ENCODE data around the gene MVP. TPM values are rescaled to one million over a fixed set of nuclear protein-coding genes. Genes with fewer than 3 reads are reported as not detected.

The MVP gene
- total and polyA plus RNA-seq, 12 donors: 73.9 to 492 (median 336) TPM

DNA sequence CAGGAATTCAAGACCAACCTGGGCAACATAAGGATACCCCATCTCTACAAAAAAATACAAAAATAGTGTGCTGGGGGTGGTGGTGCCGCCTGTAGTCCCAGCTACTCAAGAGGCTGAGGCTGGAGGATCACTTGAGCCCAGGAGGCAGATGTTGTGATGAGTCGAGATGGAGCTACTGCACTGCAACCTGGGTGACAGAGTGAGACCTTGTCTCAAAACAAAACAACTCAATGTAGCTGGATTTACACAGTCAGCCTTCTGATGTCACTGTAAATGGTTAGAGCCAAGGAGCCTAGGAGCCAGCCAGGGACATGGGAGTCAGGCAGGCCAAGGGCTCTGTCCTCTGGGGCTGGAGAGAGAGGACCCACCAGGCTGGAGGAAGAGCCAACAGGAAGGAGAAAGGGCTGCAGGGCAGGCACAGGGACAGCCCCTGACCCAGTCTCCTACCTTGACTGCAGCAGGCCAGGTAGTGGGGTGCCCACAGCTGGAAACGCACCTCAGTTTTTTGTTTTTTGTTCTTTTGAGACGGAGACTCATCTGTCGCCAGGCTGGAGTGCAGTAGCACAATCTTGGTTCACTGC is 34.3 kb downstream of the MVP start:
- peaks cover 0 to 13% of the 10 kb centered on the region in 2 donors for H3K4me1 ChIP-seq (replicated peaks in 1 of 2)
- H3K9me3 ChIP-seq (replicated peaks in 1 of 3): no peaks in the 10 kb centered on the region
- no peak for TF ChIP-seq POLR2A (IDR thresholded peaks at IDR 0.05)
- TF ChIP-seq, protein P1, sequence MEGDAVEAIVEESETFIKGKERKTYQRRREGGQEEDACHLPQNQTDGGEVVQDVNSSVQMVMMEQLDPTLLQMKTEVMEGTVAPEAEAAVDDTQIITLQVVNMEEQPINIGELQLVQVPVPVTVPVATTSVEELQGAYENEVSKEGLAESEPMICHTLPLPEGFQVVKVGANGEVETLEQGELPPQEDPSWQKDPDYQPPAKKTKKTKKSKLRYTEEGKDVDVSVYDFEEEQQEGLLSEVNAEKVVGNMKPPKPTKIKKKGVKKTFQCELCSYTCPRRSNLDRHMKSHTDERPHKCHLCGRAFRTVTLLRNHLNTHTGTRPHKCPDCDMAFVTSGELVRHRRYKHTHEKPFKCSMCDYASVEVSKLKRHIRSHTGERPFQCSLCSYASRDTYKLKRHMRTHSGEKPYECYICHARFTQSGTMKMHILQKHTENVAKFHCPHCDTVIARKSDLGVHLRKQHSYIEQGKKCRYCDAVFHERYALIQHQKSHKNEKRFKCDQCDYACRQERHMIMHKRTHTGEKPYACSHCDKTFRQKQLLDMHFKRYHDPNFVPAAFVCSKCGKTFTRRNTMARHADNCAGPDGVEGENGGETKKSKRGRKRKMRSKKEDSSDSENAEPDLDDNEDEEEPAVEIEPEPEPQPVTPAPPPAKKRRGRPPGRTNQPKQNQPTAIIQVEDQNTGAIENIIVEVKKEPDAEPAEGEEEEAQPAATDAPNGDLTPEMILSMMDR (IDR thresholded peaks at IDR 0.05): no peak
- H3K36me3 ChIP-seq (replicated peaks in 1 of 2): peaks cover 0 to 15% of the 10 kb centered on the region in 2 donors
- H3K4me3 ChIP-seq: no peak overlapping the region
- intact Hi-C loops (cut with DNase I): no loop called here
- 76 to 83% (median 80%) methylated on average over 5 of the region's 5 CpGs for WGBS, 4 donors
- DNase-seq: no peak
- H3K27ac ChIP-seq: no peak overlapping the region
- H3K27me3 ChIP-seq: no peaks in the 10 kb centered on the region

DNA sequence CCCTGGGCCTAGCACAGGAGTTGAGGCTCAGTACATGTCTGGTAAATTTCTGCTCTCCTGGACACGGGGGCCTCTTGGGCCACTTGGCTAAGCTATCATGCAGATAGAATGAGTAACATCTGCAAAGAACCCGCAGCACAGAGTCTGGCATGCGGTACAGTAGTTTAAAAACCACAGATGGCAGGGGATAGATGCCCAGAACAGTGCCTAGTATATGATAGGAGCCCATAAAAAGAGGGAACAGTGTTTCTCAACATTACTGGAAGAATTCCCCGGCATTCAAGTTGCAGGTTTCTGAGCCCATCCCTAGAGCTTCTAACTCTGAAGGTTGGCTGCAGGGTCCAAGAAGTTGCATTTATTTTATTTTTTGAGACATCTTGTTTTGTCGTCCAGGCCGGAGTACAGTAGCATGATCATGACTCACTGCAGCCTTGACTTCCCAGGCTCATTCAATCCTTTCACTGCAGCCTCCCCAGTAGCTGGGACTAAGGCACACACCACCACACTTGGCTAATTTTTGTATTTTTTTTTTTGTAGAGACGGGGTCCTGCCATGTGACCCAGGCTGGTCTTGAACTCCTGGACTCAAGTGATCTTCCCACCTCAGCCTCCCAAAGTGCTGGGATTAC is 37.0 kb downstream of the MVP start:
- Histone ChIP-seq H3K4me1 (replicated peaks in 1 of 2) (peaks cover 17 to 22% of the 10 kb centered on the region in 2 donors), H3K9me3 (replicated peaks in 1 of 3) (no peaks in the 10 kb centered on the region), H3K36me3 (replicated peaks in 1 of 2) (peaks cover 0 to 31% of the 10 kb centered on the region in 2 donors), H3K27ac (peak overlapping the region in 4 of 5 donors; percentile 43 to 79 (median 70)), H3K27me3 (no peaks in the 10 kb centered on the region), H3K4me3 (no peak overlapping the region)
- DNase-seq: peak in 6 of 7 donors; percentile 58 to 72 (median 66)
- WGBS, 4 donors: 44 to 56% (median 53%) methylated on average over 6 to 7 of the region's 7 CpGs
- TF ChIP-seq, protein P1 (IDR thresholded peaks at IDR 0.05): no peak
- peak in 1 of 2 donors; percentile 48 for TF ChIP-seq POLR2A (IDR thresholded peaks at IDR 0.05)
- intact Hi-C loops (cut with DNase I): no loop called here

DNA sequence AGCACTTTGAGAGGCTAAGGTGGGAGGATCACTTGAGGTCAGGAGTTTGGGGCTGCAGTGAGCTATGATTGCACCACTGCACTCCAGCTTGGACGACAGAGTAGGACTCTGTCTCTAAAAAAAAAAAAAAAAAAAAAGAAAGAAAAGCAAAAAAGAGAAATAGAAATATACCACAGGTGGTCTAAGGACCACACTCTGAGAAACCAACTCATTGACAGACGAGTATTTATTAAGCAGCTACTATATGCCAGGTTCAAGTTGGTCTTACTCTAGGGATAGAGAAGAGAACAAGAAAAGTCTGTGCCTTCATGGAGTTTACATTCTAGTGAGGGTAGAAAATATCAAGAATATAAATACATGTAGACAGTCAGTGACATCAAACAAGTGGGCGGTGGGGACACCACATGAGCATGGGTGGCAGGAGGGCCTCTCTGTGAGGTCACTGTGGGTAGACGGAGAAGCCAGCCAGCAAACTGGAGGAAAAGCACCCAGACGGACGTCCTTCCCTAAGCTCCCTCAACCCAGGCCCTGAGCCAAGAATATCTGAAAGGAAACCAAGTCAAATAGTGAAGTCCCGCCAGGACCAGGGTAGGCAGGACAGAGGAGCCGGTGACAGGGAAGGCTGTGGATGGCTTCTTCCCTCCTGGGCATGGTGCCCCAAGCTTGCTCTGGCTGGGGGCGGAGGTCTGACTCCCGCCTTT is 38.0 kb downstream of the MVP start:
- Histone ChIP-seq H3K4me1 (replicated peaks in 1 of 2) (peaks cover 20 to 24% of the 10 kb centered on the region in 2 donors), H3K27ac (peak overlapping the region in 1 of 5 donors; percentile 65), H3K27me3 (no peaks in the 10 kb centered on the region), H3K36me3 (replicated peaks in 1 of 2) (peaks cover 0 to 31% of the 10 kb centered on the region in 2 donors), H3K9me3 (replicated peaks in 1 of 3) (no peaks in the 10 kb centered on the region), H3K4me3 (no peak overlapping the region)
- DNase-seq: no peak
- intact Hi-C loops (cut with DNase I): no loop called here
- 61 to 80% (median 72%) methylated on average over 8 to 10 of the region's 10 CpGs for WGBS, 4 donors
- TF ChIP-seq, protein P1 (IDR thresholded peaks at IDR 0.05): no peak
- TF ChIP-seq POLR2A (IDR thresholded peaks at IDR 0.05): no peak

- Histone ChIP-seq H3K4me1 (replicated peaks in 1 of 2) (peaks cover 20 to 24% of the 10 kb centered on the region in 2 donors), H3K27ac (no peak overlapping the region), H3K4me3 (no peak overlapping the region), H3K36me3 (replicated peaks in 1 of 2) (peaks cover 0 to 31% of the 10 kb centered on the region in 2 donors), H3K9me3 (replicated peaks in 1 of 3) (no peaks in the 10 kb centered on the region), H3K27me3 (no peaks in the 10 kb centered on the region)
- DNase-seq: peak in 2 of 7 donors; percentile 28 to 50
- intact Hi-C loops (cut with DNase I): no loop called here
- 89 to 96% (median 94%) methylated on average over 8 to 19 of the region's 19 CpGs for WGBS, 4 donors
- TF ChIP-seq, protein P1 (IDR thresholded peaks at IDR 0.05): no peak
- TF ChIP-seq POLR2A (IDR thresholded peaks at IDR 0.05): no peak
Observed at GRCh38 chr16:29858974-29859373, 38.7 kb downstream of the MVP start.
